HepG2 (cell line): ENCODE measurements around the gene ALCAM. TPM values are rescaled to one million over a fixed set of nuclear protein-coding genes. Genes with fewer than 3 reads are reported as not detected.

Experiments used
- DR1 ChIP-seq: sonication (generic); formaldehyde crosslinking; IDR thresholded peaks from 2 replicates; pipeline ENCODE4 v1.8.0; 2021; ENCODE audit warnings: mild to moderate bottlenecking, missing genetic modification reagents, inconsistent platforms
- ELF1 ChIP-seq: sonication (generic); formaldehyde crosslinking; IDR thresholded peaks from 2 replicates; pipeline ENCODE4 v1.4.0; 2020; ENCODE audit warnings: missing genetic modification reagents
- NKX3-1 ChIP-seq: sonication (generic); formaldehyde crosslinking; IDR thresholded peaks from 2 replicates; pipeline ENCODE4 v1.5.0; 2020; ENCODE audit warnings: missing genetic modification reagents
- NPAS2 ChIP-seq: sonication (generic); formaldehyde crosslinking; IDR thresholded peaks from 2 replicates; pipeline ENCODE4 v1.8.0; 2022; ENCODE audit warnings: mild to moderate bottlenecking, missing genetic modification reagents, borderline replicate concordance
- SMAD1 ChIP-seq: sonication (generic); formaldehyde crosslinking; IDR thresholded peaks from 2 replicates; pipeline ENCODE4 v1.4.0; 2020; ENCODE audit warnings: missing genetic modification reagents, low read depth, mild to moderate bottlenecking, borderline replicate concordance
- SP2 ChIP-seq: sonication (generic); formaldehyde crosslinking; IDR thresholded peaks from 2 replicates; pipeline ENCODE4 v1.5.1; 2020; ENCODE audit warnings: mild to moderate bottlenecking, missing genetic modification reagents
- ZMYM3 ChIP-seq: sonication (generic); formaldehyde crosslinking; IDR thresholded peaks from 2 replicates; pipeline ENCODE4 v1.5.1; 2020; ENCODE audit warnings: mild to moderate bottlenecking, missing genetic modification reagents
- ZNF121 ChIP-seq: sonication (generic); formaldehyde crosslinking; IDR thresholded peaks from 2 replicates; pipeline ENCODE4 v1.5.0; 2020; ENCODE audit warnings: mild to moderate bottlenecking, missing genetic modification reagents
- ZNF709 ChIP-seq: sonication (generic); formaldehyde crosslinking; IDR thresholded peaks from 2 replicates; pipeline ENCODE4 v1.5.0; 2020; ENCODE audit warnings: mild to moderate bottlenecking, missing genetic modification reagents
- polyA plus RNA-seq, 8 experiments: library from polyadenylated mRNA; depleted of rRNA in 3 of 8; stranded (reverse) in 7 of 8; unstranded in 1 of 8; fragments of >200 nt; fragmentation: Illumina TruSeq in 4 of 8; extraction: Trizol in 4 of 8; gene quantifications; 2 replicates each; pipeline versions ENCODE4 v1.2.1 to v1.2.3, GENCODE V29; 2011 to 2016; ENCODE audit warnings: low read depth in 4 of 8, missing spikeins in 1 of 8, mixed read lengths in 1 of 8; ENCODE audit not compliant: insufficient read depth in 1 of 8
- total RNA-seq, 5 experiments: library from RNA; depleted of rRNA; stranded (reverse); fragments of >200 nt; fragmentation: Illumina TruSeq; extraction: Trizol; gene quantifications; 2 replicates each; pipeline ENCODE4 v1.2.3, GENCODE V29; 2016; ENCODE audit warnings: low read depth in 1 of 5
- TF ChIP-seq, protein P1 (sequence below), 2 experiments: IDR thresholded peaks; 2 replicates each; pipeline ENCODE4 v1.6.1; 2011 to 2012; ENCODE audit warnings: low read length in 2 of 2, borderline replicate concordance in 1 of 2, low read depth in 1 of 2, mild to moderate bottlenecking in 1 of 2, moderate library complexity in 1 of 2
- TF ChIP-seq, protein P2 (sequence below): sonication (generic); formaldehyde crosslinking; IDR thresholded peaks from 2 replicates; pipeline ENCODE4 v1.4.0; 2020; ENCODE audit warnings: mild to moderate bottlenecking, missing genetic modification reagents
- TF ChIP-seq, protein P3 (sequence below): sonication (generic); formaldehyde crosslinking; IDR thresholded peaks from 2 replicates; pipeline ENCODE4 v1.5.0; 2020; ENCODE audit warnings: mild to moderate bottlenecking, missing genetic modification reagents
- TF ChIP-seq, protein P4 (sequence below): sonication (generic); formaldehyde crosslinking; IDR thresholded peaks from 2 replicates; pipeline ENCODE4 v1.5.1; 2020; ENCODE audit warnings: mild to moderate bottlenecking, missing genetic modification reagents, borderline replicate concordance
- TF ChIP-seq, protein P5 (sequence below): sonication (generic); formaldehyde crosslinking; IDR thresholded peaks from 2 replicates; pipeline ENCODE4 v1.4.0; 2020; ENCODE audit warnings: missing genetic modification reagents, low read depth, mild to moderate bottlenecking, borderline replicate concordance

The ALCAM gene
- total and polyA plus RNA-seq, 2 of the 13 experiments (the other 11 are each of a cell fraction or from before 2014, with no cell fraction given): 26.0 to 33.1 TPM

DNA sequence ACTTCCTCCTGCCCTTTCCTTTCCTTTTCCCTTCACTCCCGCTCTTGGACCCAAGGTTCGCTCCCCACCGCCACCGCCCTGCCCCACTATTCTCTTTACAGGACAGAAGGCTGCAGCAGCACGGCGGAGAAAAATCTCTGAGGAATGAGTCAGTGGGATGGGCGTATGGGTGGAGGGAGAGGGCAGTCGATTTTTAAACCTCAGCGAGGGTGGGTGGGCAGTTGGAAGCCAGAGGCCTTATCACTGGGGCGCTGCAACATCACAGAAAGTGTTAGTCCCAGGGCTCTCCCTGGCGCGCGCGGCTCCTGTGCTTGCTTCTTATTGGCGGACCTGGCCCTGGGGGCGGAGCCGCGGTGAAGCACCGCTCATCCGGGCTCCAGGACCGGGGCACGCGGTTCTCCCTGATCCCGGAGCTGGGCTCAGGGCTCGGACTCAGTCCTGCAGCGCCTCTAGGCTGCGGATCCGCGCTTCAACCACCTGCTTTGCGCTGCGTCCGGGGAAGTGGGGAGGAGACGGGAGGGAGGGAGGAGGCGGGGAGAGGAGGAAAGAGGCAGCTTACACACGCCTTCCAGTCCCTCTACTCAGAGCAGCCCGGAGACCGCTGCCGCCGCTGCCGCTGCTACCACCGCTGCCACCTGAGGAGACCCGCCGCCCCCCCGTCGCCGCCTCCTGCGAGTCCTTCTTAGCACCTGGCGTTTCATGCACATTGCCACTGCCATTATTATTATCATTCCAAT lies at the start of gene ALCAM (continued):
- TF ChIP-seq, protein P1, sequence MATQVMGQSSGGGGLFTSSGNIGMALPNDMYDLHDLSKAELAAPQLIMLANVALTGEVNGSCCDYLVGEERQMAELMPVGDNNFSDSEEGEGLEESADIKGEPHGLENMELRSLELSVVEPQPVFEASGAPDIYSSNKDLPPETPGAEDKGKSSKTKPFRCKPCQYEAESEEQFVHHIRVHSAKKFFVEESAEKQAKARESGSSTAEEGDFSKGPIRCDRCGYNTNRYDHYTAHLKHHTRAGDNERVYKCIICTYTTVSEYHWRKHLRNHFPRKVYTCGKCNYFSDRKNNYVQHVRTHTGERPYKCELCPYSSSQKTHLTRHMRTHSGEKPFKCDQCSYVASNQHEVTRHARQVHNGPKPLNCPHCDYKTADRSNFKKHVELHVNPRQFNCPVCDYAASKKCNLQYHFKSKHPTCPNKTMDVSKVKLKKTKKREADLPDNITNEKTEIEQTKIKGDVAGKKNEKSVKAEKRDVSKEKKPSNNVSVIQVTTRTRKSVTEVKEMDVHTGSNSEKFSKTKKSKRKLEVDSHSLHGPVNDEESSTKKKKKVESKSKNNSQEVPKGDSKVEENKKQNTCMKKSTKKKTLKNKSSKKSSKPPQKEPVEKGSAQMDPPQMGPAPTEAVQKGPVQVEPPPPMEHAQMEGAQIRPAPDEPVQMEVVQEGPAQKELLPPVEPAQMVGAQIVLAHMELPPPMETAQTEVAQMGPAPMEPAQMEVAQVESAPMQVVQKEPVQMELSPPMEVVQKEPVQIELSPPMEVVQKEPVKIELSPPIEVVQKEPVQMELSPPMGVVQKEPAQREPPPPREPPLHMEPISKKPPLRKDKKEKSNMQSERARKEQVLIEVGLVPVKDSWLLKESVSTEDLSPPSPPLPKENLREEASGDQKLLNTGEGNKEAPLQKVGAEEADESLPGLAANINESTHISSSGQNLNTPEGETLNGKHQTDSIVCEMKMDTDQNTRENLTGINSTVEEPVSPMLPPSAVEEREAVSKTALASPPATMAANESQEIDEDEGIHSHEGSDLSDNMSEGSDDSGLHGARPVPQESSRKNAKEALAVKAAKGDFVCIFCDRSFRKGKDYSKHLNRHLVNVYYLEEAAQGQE (IDR thresholded peaks at IDR 0.05; ENCODE audit: borderline replicate concordance in 1 of 2, low read depth in 1 of 2, low read length in 2 of 2): peak in 1 of 2 experiments; percentile 37; a peak in 1 of 4 replicates
- TF ChIP-seq SP2 (CRISPR knock-in tag): peak; percentile 53; the same call in 1 of the 2 replicates
- no peak for TF ChIP-seq ZMYM3 (CRISPR knock-in tag)
- TF ChIP-seq DR1 (CRISPR knock-in tag): no peak; the same call in 1 of the 2 replicates
- TF ChIP-seq, protein P2, sequence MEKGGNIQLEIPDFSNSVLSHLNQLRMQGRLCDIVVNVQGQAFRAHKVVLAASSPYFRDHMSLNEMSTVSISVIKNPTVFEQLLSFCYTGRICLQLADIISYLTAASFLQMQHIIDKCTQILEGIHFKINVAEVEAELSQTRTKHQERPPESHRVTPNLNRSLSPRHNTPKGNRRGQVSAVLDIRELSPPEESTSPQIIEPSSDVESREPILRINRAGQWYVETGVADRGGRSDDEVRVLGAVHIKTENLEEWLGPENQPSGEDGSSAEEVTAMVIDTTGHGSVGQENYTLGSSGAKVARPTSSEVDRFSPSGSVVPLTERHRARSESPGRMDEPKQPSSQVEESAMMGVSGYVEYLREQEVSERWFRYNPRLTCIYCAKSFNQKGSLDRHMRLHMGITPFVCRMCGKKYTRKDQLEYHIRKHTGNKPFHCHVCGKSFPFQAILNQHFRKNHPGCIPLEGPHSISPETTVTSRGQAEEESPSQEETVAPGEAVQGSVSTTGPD: no peak
- no peak for TF ChIP-seq ZNF121
- peak; percentile 57 for TF ChIP-seq ELF1 (CRISPR knock-in tag)
- TF ChIP-seq NPAS2 (CRISPR knock-in tag): no peak
- no peak for TF ChIP-seq SMAD1 (CRISPR knock-in tag)
- TF ChIP-seq, protein P3, sequence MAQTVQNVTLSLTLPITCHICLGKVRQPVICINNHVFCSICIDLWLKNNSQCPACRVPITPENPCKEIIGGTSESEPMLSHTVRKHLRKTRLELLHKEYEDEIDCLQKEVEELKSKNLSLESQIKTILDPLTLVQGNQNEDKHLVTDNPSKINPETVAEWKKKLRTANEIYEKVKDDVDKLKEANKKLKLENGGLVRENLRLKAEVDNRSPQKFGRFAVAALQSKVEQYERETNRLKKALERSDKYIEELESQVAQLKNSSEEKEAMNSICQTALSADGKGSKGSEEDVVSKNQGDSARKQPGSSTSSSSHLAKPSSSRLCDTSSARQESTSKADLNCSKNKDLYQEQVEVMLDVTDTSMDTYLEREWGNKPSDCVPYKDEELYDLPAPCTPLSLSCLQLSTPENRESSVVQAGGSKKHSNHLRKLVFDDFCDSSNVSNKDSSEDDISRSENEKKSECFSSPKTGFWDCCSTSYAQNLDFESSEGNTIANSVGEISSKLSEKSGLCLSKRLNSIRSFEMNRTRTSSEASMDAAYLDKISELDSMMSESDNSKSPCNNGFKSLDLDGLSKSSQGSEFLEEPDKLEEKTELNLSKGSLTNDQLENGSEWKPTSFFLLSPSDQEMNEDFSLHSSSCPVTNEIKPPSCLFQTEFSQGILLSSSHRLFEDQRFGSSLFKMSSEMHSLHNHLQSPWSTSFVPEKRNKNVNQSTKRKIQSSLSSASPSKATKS: no peak
- TF ChIP-seq, protein P4, sequence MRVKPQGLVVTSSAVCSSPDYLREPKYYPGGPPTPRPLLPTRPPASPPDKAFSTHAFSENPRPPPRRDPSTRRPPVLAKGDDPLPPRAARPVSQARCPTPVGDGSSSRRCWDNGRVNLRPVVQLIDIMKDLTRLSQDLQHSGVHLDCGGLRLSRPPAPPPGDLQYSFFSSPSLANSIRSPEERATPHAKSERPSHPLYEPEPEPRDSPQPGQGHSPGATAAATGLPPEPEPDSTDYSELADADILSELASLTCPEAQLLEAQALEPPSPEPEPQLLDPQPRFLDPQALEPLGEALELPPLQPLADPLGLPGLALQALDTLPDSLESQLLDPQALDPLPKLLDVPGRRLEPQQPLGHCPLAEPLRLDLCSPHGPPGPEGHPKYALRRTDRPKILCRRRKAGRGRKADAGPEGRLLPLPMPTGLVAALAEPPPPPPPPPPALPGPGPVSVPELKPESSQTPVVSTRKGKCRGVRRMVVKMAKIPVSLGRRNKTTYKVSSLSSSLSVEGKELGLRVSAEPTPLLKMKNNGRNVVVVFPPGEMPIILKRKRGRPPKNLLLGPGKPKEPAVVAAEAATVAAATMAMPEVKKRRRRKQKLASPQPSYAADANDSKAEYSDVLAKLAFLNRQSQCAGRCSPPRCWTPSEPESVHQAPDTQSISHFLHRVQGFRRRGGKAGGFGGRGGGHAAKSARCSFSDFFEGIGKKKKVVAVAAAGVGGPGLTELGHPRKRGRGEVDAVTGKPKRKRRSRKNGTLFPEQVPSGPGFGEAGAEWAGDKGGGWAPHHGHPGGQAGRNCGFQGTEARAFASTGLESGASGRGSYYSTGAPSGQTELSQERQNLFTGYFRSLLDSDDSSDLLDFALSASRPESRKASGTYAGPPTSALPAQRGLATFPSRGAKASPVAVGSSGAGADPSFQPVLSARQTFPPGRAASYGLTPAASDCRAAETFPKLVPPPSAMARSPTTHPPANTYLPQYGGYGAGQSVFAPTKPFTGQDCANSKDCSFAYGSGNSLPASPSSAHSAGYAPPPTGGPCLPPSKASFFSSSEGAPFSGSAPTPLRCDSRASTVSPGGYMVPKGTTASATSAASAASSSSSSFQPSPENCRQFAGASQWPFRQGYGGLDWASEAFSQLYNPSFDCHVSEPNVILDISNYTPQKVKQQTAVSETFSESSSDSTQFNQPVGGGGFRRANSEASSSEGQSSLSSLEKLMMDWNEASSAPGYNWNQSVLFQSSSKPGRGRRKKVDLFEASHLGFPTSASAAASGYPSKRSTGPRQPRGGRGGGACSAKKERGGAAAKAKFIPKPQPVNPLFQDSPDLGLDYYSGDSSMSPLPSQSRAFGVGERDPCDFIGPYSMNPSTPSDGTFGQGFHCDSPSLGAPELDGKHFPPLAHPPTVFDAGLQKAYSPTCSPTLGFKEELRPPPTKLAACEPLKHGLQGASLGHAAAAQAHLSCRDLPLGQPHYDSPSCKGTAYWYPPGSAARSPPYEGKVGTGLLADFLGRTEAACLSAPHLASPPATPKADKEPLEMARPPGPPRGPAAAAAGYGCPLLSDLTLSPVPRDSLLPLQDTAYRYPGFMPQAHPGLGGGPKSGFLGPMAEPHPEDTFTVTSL (CRISPR knock-in tag): peak; percentile 33; the same call in 1 of the 2 replicates
- peak; percentile 80 for TF ChIP-seq NKX3-1 (CRISPR knock-in tag)
- TF ChIP-seq, protein P5, sequence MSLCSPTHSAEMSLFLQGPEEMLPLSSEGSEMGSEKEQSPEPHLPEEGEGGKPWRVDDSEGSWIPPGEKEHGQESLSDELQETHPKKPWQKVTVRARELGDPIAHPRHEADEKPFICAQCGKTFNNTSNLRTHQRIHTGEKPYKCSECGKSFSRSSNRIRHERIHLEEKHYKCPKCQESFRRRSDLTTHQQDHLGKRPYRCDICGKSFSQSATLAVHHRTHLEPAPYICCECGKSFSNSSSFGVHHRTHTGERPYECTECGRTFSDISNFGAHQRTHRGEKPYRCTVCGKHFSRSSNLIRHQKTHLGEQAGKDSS: peak; percentile 75; the same call in 1 of the 2 replicates
- peak; percentile 74; the same call in 1 of the 2 replicates for TF ChIP-seq ZNF709 (CRISPR knock-in tag)
